A549 (cell line): Measurements from ENCODE around the gene ACBD6. TPM values are rescaled to one million over a fixed set of nuclear protein-coding genes. Genes with fewer than 3 reads are reported as not detected.

Experiments used
- ATAC-seq, 2 experiments: fragments of 200-7000 bp in 1 of 2; fragments of >200 bp in 1 of 2; cut with Nextera tagmentation in 1 of 2; cut with Tn5 transposase in 1 of 2; 3 replicates each; pipeline versions ENCODE4 v1.8.0 to v1.9.1; 2018 to 2020; ENCODE audit warnings: mild to moderate bottlenecking in 1 of 2, moderate library complexity in 1 of 2
- CTCF ChIA-PET: fragments of 300-600 bp; sonication (Branson Sonifier 250); formaldehyde crosslinking; extraction: SDS; loops from one replicate; lab custom pipeline; 2021; ENCODE audit warnings: antibody characterized with exemption, inconsistent platforms; lab: Yijun Ruan, JAX
- POLR2A ChIA-PET: fragments of 350-600 bp; formaldehyde crosslinking; extraction: SDS; loops from one replicate; lab custom pipeline; 2021; ENCODE audit warnings: antibody characterized with exemption, inconsistent platforms; lab: Yijun Ruan, JAX
- DNase-seq, 2 experiments: peaks; one replicate each; pipeline versions ENCODE4 v3.0.0 to v3.0.0-alpha.2; 2011 to 2016; ENCODE audit warnings: low read depth in 1 of 2, low spot score in 1 of 2
- FAIRE-seq: peaks from 2 replicates; lab custom pipeline; 2011; peaks lifted over from hg19 to GRCh38; lab: Jason Lieb, UNC
- H3K27ac ChIP-seq, 2 experiments: fragments of >200 bp; sonication (Bioruptor Twin); formaldehyde crosslinking; 3 replicates each; pipeline ENCODE4 v1.5.1; 2016 to 2017
- H3K4me1 ChIP-seq: fragments of >200 bp; sonication (Bioruptor Twin); formaldehyde crosslinking; 3 replicates; pipeline ENCODE4 v1.6.1; 2016
- H3K4me2 ChIP-seq: fragments of >200 bp; sonication (Bioruptor Twin); formaldehyde crosslinking; 3 replicates; pipeline ENCODE4 v1.6.1; 2016
- H3K4me3 ChIP-seq: fragments of >200 bp; sonication (Bioruptor Twin); formaldehyde crosslinking; 3 replicates; pipeline ENCODE4 v1.5.1; 2016
- H3K9me3 ChIP-seq: fragments of >200 bp; sonication (Bioruptor Twin); formaldehyde crosslinking; 3 replicates; pipeline ENCODE4 v1.6.1; 2016
- CBX8 ChIP-seq: fragments of 200-600 bp; sonication (generic); IDR thresholded peaks from 2 replicates; pipeline ENCODE4 v1.6.1; 2016
- CHD4 ChIP-seq: fragments of 200-600 bp; sonication (generic); IDR thresholded peaks from 2 replicates; pipeline ENCODE4 v1.6.1; 2016; ENCODE audit warnings: antibody characterized with exemption, mild to moderate bottlenecking, borderline replicate concordance
- FOSB ChIP-seq: fragments of 250-450 bp; sonication (Bioruptor Pico); IDR thresholded peaks from 2 replicates; pipeline ENCODE4 v1.5.0; 2020; ENCODE audit warnings: mild to moderate bottlenecking, moderate library complexity
- FOSL2 ChIP-seq, 2 experiments: fragments of 450-650 bp in 1 of 2; fragments of >200 bp in 1 of 2; sonication (Bioruptor Twin) in 1 of 2; formaldehyde crosslinking; IDR thresholded peaks; 2 replicates each; pipeline versions ENCODE4 v1.5.0 to v1.6.1; 2016 to 2020; ENCODE audit warnings: mild to moderate bottlenecking in 1 of 2, moderate library complexity in 1 of 2
- GATA3 ChIP-seq: IDR thresholded peaks from 2 replicates; pipeline ENCODE4 v1.6.1; 2012; ENCODE audit warnings: borderline replicate concordance
- HDAC2 ChIP-seq: fragments of 200-600 bp; sonication (generic); IDR thresholded peaks from 2 replicates; pipeline ENCODE4 v1.6.1; 2016
- HEYL ChIP-seq: fragments of 250-450 bp; sonication (Bioruptor Pico); IDR thresholded peaks from 2 replicates; pipeline ENCODE4 v1.8.0; 2021; ENCODE audit warnings: mild to moderate bottlenecking, moderate library complexity
- HOXA7 ChIP-seq: fragments of 250-450 bp; sonication (Bioruptor Pico); IDR thresholded peaks from 2 replicates; pipeline ENCODE4 v1.5.0; 2020; ENCODE audit warnings: mild to moderate bottlenecking, moderate library complexity
- HOXB13 ChIP-seq: fragments of 250-450 bp; sonication (Bioruptor Pico); IDR thresholded peaks from 2 replicates; pipeline ENCODE4 v1.5.0; 2020; ENCODE audit warnings: low read depth, mild to moderate bottlenecking, moderate library complexity
- JUN ChIP-seq, 2 experiments: fragments of >200 bp; sonication (Bioruptor Twin); formaldehyde crosslinking; IDR thresholded peaks; 2 replicates in 1 of 2; 3 replicates in 1 of 2; pipeline ENCODE4 v1.6.1; 2016 to 2017
- KDM1A ChIP-seq: fragments of 200-600 bp; sonication (generic); IDR thresholded peaks from 2 replicates; pipeline ENCODE4 v1.6.1; 2016; ENCODE audit warnings: low read depth, mild to moderate bottlenecking
- MAFK ChIP-seq: fragments of 450-650 bp; IDR thresholded peaks from 2 replicates; pipeline ENCODE4 v1.6.1; 2014; ENCODE audit not compliant: partially characterized antibody
- MAZ ChIP-seq: fragments of 150-350 bp; IDR thresholded peaks from 2 replicates; pipeline ENCODE4 v1.6.1; 2014; ENCODE audit warnings: antibody characterized with exemption, low read depth, low read length, borderline replicate concordance
- NPAS2 ChIP-seq: fragments of 250-450 bp; sonication (Bioruptor Pico); IDR thresholded peaks from 2 replicates; pipeline ENCODE4 v1.8.0; 2022; ENCODE audit warnings: mild to moderate bottlenecking, moderate library complexity, borderline replicate concordance
- PHF8 ChIP-seq: fragments of 200-600 bp; sonication (generic); IDR thresholded peaks from 2 replicates; pipeline ENCODE4 v1.6.1; 2016; ENCODE audit warnings: low read depth, mild to moderate bottlenecking, antibody characterized with exemption, moderate library complexity, borderline replicate concordance
- POLR2A ChIP-seq: IDR thresholded peaks from 2 replicates; pipeline ENCODE4 v1.6.1; 2012; ENCODE audit warnings: mild to moderate bottlenecking, low read length
- POLR2AphosphoS2 ChIP-seq: conservative IDR thresholded peaks from 2 replicates; pipeline ENCODE4 v1.6.1; 2012; ENCODE audit warnings: low read length, improper control_type of control experiment, inconsistent platforms
- RCOR1 ChIP-seq: fragments of 150-350 bp; IDR thresholded peaks from 2 replicates; pipeline ENCODE4 v1.6.1; 2014; ENCODE audit warnings: antibody characterized with exemption, low read length, low read depth
- SMC3 ChIP-seq: fragments of >200 bp; sonication (Bioruptor Twin); formaldehyde crosslinking; IDR thresholded peaks from 3 replicates; pipeline ENCODE4 v1.6.1; 2018; ENCODE audit warnings: inconsistent platforms
- TFCP2L1 ChIP-seq: fragments of 250-450 bp; sonication (Bioruptor Pico); IDR thresholded peaks from 2 replicates; pipeline ENCODE4 v1.5.0; 2021; ENCODE audit warnings: mild to moderate bottlenecking
- TP53 ChIP-seq: fragments of 250-450 bp; sonication (Bioruptor Pico); IDR thresholded peaks from 2 replicates; pipeline ENCODE4 v1.5.0; 2021; ENCODE audit warnings: mild to moderate bottlenecking, moderate library complexity
- WGBS: methylation state at CpG from one replicate; pipeline ENCODE4 v1.1.6; 2017; ENCODE audit errors: missing lambda C conversion rate; 5-methylcytosine and 5-hydroxymethylcytosine counted together
- polyA plus RNA-seq, 4 experiments: library from polyadenylated mRNA; depleted of rRNA in 3 of 4; stranded (reverse); fragments of >200 nt; fragmentation: RNase III in 1 of 4; extraction: RNeasy Plus Mini Kit Qiagen cat#74134 plus additional on column Dnase treatment in 1 of 4; gene quantifications; 2 replicates in 3 of 4; 3 replicates in 1 of 4; pipeline ENCODE4 v1.2.3, GENCODE V29; 2011 to 2017
- TF ChIP-seq, protein P1 (sequence below): fragments of >200 bp; sonication (Bioruptor Twin); formaldehyde crosslinking; IDR thresholded peaks from 3 replicates; pipeline ENCODE4 v1.6.1; 2016
- TF ChIP-seq, protein P2 (sequence below): fragments of >200 bp; sonication (Bioruptor Twin); formaldehyde crosslinking; IDR thresholded peaks from 3 replicates; pipeline ENCODE4 v1.5.1; 2016
- TF ChIP-seq, protein P3 (sequence below): IDR thresholded peaks from 2 replicates; pipeline ENCODE4 v1.6.1; 2012
- TF ChIP-seq, protein P4 (sequence below): IDR thresholded peaks from 2 replicates; pipeline ENCODE4 v1.6.1; 2012; ENCODE audit warnings: low read depth, borderline replicate concordance

The ACBD6 gene
- polyA plus RNA-seq, 2 of the 4 experiments (the other 2 are of a cell fraction): 61.4 to 91.3 TPM

DNA sequence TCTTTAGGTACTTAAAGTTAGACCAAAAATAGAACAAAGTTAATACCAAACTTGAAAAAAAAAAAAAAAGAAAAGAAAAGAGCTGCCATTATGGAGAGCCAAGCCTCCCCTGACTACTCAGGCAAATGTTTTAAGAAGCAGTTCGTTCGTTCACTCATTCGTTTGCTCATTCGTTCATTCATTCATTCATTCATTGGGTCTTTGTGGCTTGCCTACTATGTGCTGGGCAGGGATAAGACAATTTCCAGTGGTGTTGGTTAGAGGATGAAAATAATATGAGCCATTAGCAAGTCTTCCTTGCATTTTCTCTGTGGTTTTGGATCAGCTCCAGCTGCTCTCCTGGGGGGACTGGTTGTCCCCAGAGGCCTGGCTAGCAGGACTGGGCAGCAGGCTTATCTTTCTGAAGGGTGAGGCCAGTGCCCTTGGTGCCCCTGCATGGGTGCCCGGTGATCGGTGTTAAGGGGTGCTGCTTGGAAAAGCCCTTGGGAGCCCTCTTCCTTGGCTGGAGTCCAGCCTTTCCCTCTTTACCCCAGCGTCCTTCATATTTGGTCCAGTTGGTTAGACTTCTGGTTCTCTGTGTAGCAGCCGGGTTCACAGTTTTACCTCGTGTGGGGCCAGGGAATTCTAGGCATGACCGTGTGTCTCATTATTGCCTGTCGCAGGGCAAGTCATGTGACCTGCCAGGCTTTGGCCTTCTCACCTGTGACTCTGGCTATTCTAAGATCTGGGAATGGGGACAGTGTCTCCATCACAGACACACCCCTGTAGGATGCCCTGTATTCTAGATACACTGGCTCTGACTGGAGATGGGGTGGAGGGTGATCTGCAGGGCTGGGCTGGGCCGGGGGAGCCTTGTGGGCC lies 239.5 kb downstream of the ACBD6 start:
- DNase-seq (no peak), FAIRE-seq (no peak), ATAC-seq (no peak)
- no peak overlapping the region for H3K4me3 ChIP-seq
- H3K4me1 ChIP-seq: no peaks in the 10 kb centered on the region
- H3K4me2 ChIP-seq: no peak overlapping the region
- H3K27ac ChIP-seq: no peak overlapping the region
- ChIA-PET POLR2A (no interaction called here), CTCF (interaction anchor here (0.7 to 3.8 kb wide), 2 partner anchors 10 to 24 kb away, joined by 3 to 34 read pairs; no protein-coding TSS in a partner anchor)
- TF ChIP-seq PHF8 (no peak), POLR2AphosphoS2 (0 out of 2 replicates have a peak, but pooled peaks have one; percentile 4)
- no peaks in the 10 kb centered on the region for H3K9me3 ChIP-seq
- 86% methylated on average over 12 of the region's 12 CpGs for WGBS

DNA sequence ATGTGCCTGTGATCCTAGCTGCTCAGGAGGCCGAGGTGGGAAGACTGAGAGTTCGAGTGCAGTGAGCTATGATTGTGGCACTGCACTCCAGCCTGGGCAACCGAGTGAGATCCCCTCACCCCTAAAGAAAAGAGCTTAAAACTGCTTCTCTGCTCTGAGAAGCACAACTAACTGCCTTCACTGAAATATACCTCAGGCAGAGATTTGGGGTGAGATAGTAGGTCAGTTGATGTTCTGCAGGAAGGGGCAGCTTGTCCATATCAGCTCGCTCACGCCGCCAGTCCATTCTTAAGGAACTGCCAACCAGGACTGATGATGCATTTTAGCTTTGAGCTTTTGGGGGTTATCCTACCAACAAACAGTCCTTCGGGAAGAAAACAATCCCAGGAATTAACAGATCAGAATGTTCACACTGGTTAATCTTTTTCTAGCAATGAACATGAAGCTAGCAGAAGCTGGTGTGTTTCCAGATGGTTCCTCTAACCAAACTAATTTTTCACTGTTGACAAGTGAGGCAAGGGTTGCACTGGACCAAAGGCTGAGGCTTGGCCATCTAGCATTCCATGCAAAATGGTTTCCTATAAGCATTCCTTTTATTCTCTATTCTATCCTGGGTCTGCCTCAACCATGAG lies 240.7 kb downstream of the ACBD6 start:
- H3K27ac ChIP-seq: no peak overlapping the region
- ATAC-seq (no peak), DNase-seq (no peak), FAIRE-seq (no peak)
- no peaks in the 10 kb centered on the region for H3K9me3 ChIP-seq
- WGBS: 80% methylated on average over 7 of the region's 7 CpGs
- H3K4me2 ChIP-seq: no peak overlapping the region
- H3K4me3 ChIP-seq: no peak overlapping the region
- ChIA-PET POLR2A (no interaction called here), CTCF (interaction anchor here (0.6 to 3.8 kb wide), 9 partner anchors 9 to 222 kb away, joined by 3 to 34 read pairs (median 3); no protein-coding TSS in a partner anchor)
- no peaks in the 10 kb centered on the region for H3K4me1 ChIP-seq
- TF ChIP-seq RCOR1 (no peak), HOXA7 (CRISPR knock-in tag) (no peak), CBX8 (no peak)
- TF ChIP-seq, protein P1, sequence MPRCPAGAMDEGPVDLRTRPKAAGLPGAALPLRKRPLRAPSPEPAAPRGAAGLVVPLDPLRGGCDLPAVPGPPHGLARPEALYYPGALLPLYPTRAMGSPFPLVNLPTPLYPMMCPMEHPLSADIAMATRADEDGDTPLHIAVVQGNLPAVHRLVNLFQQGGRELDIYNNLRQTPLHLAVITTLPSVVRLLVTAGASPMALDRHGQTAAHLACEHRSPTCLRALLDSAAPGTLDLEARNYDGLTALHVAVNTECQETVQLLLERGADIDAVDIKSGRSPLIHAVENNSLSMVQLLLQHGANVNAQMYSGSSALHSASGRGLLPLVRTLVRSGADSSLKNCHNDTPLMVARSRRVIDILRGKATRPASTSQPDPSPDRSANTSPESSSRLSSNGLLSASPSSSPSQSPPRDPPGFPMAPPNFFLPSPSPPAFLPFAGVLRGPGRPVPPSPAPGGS: no peak
- TF ChIP-seq, all 56 proteins: peak for 0

DNA sequence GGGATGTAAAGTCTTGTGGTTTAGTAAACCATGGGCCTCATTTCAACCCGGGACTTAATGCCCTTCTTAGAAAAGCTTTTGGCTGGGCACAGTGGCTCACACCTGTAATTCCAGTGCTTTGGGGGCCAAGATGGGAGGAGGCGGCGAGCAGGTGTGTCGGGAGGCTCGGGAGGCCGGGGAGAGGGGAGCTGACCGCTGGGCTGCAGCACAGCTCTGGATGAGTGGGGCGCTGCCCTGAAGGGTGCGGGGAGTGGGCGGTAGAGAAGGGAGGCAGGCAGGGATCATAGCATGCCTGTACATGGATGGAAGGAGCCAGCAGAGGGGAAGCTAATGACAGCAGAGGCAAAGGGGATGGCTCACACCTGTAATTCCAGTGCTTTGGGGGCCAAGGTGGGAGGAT lies 241.3 kb downstream of the ACBD6 start:
- WGBS: 88% methylated on average over 10 of the region's 10 CpGs
- H3K4me3 ChIP-seq: no peak overlapping the region
- FAIRE-seq (no peak), ATAC-seq (peak in 1 of 2 experiments; percentile 15; a peak in 2 of 6 replicates), DNase-seq (no peak)
- no peak overlapping the region for H3K27ac ChIP-seq
- H3K9me3 ChIP-seq: no peaks in the 10 kb centered on the region
- no peak overlapping the region for H3K4me2 ChIP-seq
- no peak for TF ChIP-seq TFCP2L1
- no peak for TF ChIP-seq SMC3
- TF ChIP-seq FOSL2 (IDR thresholded peaks at IDR 0.05): no peak
- TF ChIP-seq FOSL2 (CRISPR knock-in tag; IDR thresholded peaks at IDR 0.05): no peak
- no peak for TF ChIP-seq GATA3
- TF ChIP-seq HOXB13 (CRISPR knock-in tag): no peak
- no peak for TF ChIP-seq RCOR1
- TF ChIP-seq HEYL (CRISPR knock-in tag): no peak
- TF ChIP-seq KDM1A: no peak
- TF ChIP-seq POLR2A: no peak
- TF ChIP-seq TP53 (CRISPR knock-in tag): no peak
- no peak for TF ChIP-seq FOSB (CRISPR knock-in tag)
- ChIA-PET CTCF (interaction anchor here (0.6 to 3.8 kb wide), 10 partner anchors 9 to 222 kb away, joined by 3 to 34 read pairs (median 3); no protein-coding TSS in a partner anchor), POLR2A (interaction anchor here (0.6 kb wide), 1 partner anchor 9 kb away, joined by 3 read pairs; no protein-coding TSS in a partner anchor)
- no peaks in the 10 kb centered on the region for H3K4me1 ChIP-seq

DNA sequence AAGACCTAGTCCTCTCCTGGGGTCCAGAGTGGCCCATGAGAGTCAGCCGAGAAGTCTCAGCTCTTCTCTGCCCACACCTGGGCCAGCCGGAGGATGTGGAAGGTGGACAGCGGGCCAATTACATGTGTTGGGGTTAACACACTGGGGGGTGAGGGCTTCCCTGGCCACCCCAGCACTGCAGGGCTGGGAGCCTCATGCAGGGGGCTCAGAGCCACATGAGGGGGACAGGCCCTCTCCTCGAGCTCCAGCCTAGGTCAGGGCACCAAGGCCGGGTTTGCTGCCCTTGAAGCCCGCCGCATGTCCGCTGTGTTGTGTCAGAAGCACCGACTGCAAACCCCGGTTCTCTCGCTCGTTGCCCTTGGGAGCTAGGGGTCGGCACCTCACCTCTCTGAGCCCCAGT lies 241.8 kb downstream of the ACBD6 start:
- H3K9me3 ChIP-seq: no peaks in the 10 kb centered on the region
- H3K4me3 ChIP-seq: no peak overlapping the region
- ChIA-PET POLR2A (interaction anchor here (0.6 kb wide), 1 partner anchor 10 kb away, joined by 3 read pairs; no protein-coding TSS in a partner anchor), CTCF (interaction anchor here (0.8 to 3.8 kb wide), 7 partner anchors 8 to 223 kb away, joined by 3 to 34 read pairs (median 3); no protein-coding TSS in a partner anchor)
- WGBS: 89% methylated on average over 12 of the region's 13 CpGs
- H3K4me1 ChIP-seq: no peaks in the 10 kb centered on the region
- no peak for FAIRE-seq
- H3K27ac ChIP-seq: no peak overlapping the region
- no peak overlapping the region for H3K4me2 ChIP-seq
- no peak for DNase-seq
- no peak; a peak in 2 of 6 replicates for ATAC-seq
- TF ChIP-seq POLR2AphosphoS2: no peak
- TF ChIP-seq CBX8: no peak
- TF ChIP-seq CHD4: no peak
- TF ChIP-seq HDAC2: no peak
- no peak for TF ChIP-seq MAFK
- TF ChIP-seq, protein P2, sequence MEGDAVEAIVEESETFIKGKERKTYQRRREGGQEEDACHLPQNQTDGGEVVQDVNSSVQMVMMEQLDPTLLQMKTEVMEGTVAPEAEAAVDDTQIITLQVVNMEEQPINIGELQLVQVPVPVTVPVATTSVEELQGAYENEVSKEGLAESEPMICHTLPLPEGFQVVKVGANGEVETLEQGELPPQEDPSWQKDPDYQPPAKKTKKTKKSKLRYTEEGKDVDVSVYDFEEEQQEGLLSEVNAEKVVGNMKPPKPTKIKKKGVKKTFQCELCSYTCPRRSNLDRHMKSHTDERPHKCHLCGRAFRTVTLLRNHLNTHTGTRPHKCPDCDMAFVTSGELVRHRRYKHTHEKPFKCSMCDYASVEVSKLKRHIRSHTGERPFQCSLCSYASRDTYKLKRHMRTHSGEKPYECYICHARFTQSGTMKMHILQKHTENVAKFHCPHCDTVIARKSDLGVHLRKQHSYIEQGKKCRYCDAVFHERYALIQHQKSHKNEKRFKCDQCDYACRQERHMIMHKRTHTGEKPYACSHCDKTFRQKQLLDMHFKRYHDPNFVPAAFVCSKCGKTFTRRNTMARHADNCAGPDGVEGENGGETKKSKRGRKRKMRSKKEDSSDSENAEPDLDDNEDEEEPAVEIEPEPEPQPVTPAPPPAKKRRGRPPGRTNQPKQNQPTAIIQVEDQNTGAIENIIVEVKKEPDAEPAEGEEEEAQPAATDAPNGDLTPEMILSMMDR: no peak
- no peak for TF ChIP-seq MAZ
- TF ChIP-seq PHF8: no peak
- TF ChIP-seq, protein P3, sequence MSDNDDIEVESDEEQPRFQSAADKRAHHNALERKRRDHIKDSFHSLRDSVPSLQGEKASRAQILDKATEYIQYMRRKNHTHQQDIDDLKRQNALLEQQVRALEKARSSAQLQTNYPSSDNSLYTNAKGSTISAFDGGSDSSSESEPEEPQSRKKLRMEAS: no peak
- TF ChIP-seq JUN (IDR thresholded peaks at IDR 0.05): no peak
- TF ChIP-seq NPAS2 (CRISPR knock-in tag): no peak
- TF ChIP-seq, protein P4, sequence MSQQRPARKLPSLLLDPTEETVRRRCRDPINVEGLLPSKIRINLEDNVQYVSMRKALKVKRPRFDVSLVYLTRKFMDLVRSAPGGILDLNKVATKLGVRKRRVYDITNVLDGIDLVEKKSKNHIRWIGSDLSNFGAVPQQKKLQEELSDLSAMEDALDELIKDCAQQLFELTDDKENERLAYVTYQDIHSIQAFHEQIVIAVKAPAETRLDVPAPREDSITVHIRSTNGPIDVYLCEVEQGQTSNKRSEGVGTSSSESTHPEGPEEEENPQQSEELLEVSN: no peak
